Lower lobe of right lung (tissue), 2 donors: ENCODE measurements around the gene ZFYVE28. TPM values are rescaled to one million over a fixed set of nuclear protein-coding genes. Genes with fewer than 3 reads are reported as not detected.
"Not testable (repeated sequence)": the region's sequence is repeated elsewhere in the genome, so short reads cannot be mapped to it uniquely, and the experiment has no call there.

Source experiments
- ATAC-seq, 2 donors: fragments of 200-7000 bp; cut with Tn5 transposase; one replicate each; pipeline ENCODE4 v1.9.1; 2020 to 2022; ENCODE audit warnings: mild to moderate bottlenecking in 2 of 2, moderate library complexity in 2 of 2
- DNase-seq: peaks from one replicate; pipeline ENCODE4 v3.0.0-alpha.2; 2020
- H3K27ac ChIP-seq: fragments of 200-600 bp; one replicate; pipeline ENCODE4 v1.8.0; 2022
- H3K27me3 ChIP-seq: fragments of 200-600 bp; one replicate; pipeline ENCODE4 v1.8.0; 2022; ENCODE audit warnings: low read depth
- H3K36me3 ChIP-seq: fragments of 200-600 bp; one replicate; pipeline ENCODE4 v1.8.0; 2022; ENCODE audit warnings: mild to moderate bottlenecking
- H3K4me1 ChIP-seq: fragments of 200-600 bp; one replicate; pipeline ENCODE4 v1.8.0; 2022
- H3K4me3 ChIP-seq: fragments of 200-600 bp; one replicate; pipeline ENCODE4 v1.8.0; 2022; ENCODE audit warnings: mild to moderate bottlenecking
- H3K9me3 ChIP-seq: fragments of 200-600 bp; one replicate; pipeline ENCODE4 v1.8.0; 2022
- intact Hi-C: fragments of 100-400 bp; cut with DNase I; formaldehyde crosslinking; loops from one replicate; pipeline ENCODE4 v1.11.0; 2022
- total RNA-seq: library from RNA; stranded (reverse); fragmentation: NEBNext Ultra II Directional; extraction: Animal tissue kit (Norgen Biotek cat#: 25700); gene quantifications from one replicate; pipeline ENCODE4 v1.2.1, GENCODE V29; 2021
- TF ChIP-seq, protein P1 (sequence below): fragments of 200-600 bp; IDR thresholded peaks from one replicate; pipeline ENCODE4 v1.8.0; 2022; ENCODE audit warnings: antibody characterized with exemption, mild to moderate bottlenecking
- donor health status: DM: no; HTN: yes; CAD: no; lungs with severe emphysema.

ZFYVE28 gene
- total RNA-seq, 1 donor from 2014 or later = 12.9 TPM

DNA sequence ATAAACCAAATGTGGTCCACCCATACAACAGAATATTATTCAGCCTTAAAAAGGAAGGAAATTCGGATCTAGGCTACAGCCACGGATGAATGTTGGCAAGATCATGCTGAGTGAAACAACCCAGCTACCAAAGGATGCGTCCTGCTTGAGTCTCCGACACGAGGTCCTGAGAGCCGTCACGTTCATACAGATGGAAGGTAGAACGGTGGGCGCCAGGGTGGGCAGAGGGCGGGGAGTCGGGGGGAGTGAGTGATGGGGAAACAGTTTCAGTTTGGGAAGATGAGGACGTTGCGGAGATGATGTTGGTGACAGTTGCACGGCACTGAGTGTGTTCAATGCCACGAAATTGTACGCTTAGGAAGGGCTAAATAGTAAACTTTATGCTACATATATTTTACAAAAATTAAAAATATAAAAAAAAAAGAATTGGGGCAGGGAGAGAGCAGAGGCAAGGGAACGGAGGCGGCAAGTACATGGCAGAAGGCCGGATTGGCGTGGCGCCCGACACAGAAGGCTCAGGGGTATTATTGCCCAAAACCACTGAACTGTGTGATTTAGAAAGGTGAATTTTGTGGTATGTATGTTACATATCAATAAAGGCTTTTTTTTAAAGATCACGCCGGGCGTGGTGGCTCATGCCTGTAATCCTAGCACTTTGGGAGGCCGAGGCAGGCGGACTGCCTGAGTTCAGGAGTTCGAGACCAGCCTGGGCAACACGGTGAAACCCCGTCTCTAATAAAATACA is 141.7 kb downstream of the ZFYVE28 start:
- intact Hi-C loops = no loop called here
- Histone ChIP-seq H3K4me1 (no peaks in the 10 kb centered on the region), H3K4me3 (no peak overlapping the region), H3K27me3 (no peaks in the 10 kb centered on the region), H3K36me3 (no peaks in the 10 kb centered on the region), H3K27ac (no peak overlapping the region), H3K9me3 (no peaks in the 10 kb centered on the region)
- no peak for ATAC-seq
- DNase-seq = peak; percentile 27
- TF ChIP-seq, protein P1, sequence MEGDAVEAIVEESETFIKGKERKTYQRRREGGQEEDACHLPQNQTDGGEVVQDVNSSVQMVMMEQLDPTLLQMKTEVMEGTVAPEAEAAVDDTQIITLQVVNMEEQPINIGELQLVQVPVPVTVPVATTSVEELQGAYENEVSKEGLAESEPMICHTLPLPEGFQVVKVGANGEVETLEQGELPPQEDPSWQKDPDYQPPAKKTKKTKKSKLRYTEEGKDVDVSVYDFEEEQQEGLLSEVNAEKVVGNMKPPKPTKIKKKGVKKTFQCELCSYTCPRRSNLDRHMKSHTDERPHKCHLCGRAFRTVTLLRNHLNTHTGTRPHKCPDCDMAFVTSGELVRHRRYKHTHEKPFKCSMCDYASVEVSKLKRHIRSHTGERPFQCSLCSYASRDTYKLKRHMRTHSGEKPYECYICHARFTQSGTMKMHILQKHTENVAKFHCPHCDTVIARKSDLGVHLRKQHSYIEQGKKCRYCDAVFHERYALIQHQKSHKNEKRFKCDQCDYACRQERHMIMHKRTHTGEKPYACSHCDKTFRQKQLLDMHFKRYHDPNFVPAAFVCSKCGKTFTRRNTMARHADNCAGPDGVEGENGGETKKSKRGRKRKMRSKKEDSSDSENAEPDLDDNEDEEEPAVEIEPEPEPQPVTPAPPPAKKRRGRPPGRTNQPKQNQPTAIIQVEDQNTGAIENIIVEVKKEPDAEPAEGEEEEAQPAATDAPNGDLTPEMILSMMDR = no peak

DNA sequence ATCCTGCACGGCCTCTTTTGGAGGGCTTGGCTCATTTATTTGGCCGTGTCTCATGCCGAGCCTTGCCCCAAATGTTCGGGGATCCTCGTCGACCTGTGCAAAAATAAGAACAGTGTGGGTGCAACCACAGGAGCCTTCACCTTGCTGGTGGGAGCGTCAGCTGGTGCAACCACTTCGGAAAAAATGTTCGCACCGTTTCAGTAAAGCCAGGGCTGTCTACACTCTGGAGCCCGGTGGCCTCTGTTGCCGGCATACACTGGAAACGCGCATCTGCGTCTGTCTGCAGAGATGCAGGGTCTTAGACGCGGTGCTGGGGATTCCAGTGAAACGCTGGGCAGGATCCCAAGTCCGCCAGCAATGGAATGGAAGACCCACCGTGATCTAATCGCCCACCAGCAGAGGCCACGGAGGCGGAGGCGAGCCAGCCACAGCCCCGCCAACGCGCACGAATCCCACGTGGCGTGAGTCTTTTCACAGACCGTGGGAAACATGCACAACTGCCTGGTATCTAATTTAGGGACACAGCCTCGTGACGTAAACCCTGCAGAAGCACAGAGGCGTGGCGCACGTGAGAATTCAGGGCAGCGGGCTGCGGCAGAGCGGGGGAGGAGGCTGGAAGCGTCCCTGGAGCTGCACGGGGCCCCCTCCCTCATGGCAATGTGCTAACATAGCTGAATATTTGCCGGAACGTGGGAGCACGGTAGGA is 142.7 kb downstream of the ZFYVE28 start:
- H3K27me3 ChIP-seq = no peaks in the 10 kb centered on the region
- intact Hi-C loops = no loop called here
- no peaks in the 10 kb centered on the region for H3K36me3 ChIP-seq
- H3K9me3 ChIP-seq = no peaks in the 10 kb centered on the region
- TF ChIP-seq, protein P1 = no peak
- DNase-seq (peak; percentile 37), ATAC-seq (no peak)
- H3K4me1 ChIP-seq = no peaks in the 10 kb centered on the region
- H3K4me3 ChIP-seq = no peak overlapping the region
- no peak overlapping the region for H3K27ac ChIP-seq

DNA sequence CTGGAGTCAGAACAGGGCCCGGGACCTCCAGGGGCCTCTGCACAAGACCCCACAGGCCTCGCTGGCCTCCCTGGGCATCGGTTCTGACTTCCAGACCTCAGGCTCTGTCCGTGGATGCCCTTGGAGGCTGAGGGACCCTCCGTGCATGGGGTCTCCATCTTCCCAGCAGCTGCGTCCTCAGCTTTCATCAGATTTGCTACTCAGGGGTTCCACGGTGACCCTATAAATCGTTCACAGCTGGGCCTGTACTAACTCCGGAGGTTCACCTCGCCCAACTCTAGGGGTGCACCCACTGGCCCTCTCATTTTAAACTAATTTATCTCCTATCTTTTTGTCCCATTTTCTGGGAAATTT is 143.4 kb downstream of the ZFYVE28 start:
- ATAC-seq, H3K36me3 ChIP-seq, H3K4me3 ChIP-seq, H3K27me3 ChIP-seq, DNase-seq, intact Hi-C loops, H3K27ac ChIP-seq, H3K4me1 ChIP-seq, H3K9me3 ChIP-seq: not testable (repeated sequence)

DNA sequence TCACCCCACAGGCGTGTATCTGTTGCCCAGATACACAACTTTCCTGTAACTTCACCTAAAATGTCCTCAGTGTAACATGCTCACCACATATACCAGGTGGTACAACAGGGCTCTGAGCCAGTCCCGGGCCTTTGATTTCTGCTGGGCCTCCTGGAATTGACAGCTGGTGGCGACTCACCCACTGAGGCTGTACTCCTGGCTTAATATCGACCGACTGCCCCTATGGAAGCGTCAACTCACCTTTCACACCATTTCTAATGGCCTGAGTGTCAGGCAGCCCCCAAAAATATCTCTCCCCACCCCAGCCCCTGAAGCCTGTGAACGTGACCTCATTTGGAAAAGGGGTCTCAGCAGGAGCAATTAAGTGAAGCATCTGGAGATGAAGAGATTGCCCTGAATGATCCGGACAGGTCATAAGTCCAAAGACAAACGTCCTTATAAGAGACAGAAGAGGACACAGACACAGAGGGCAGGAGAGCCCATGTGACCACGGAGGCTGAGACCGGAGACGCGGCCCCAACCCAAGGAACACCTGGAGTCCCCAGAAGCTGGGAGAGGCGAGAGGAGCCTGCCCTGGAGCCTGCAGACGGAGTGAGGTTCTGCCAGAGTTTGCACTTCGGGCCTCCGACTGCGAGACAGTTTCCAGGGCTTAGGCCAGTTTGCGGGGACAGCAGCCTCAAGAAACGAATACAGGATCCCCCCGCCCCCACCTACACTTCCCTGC is 144.0 kb downstream of the ZFYVE28 start:
- no peak overlapping the region for H3K27ac ChIP-seq
- no peaks in the 10 kb centered on the region for H3K36me3 ChIP-seq
- H3K9me3 ChIP-seq = no peaks in the 10 kb centered on the region
- H3K4me1 ChIP-seq = no peaks in the 10 kb centered on the region
- no peaks in the 10 kb centered on the region for H3K27me3 ChIP-seq
- ATAC-seq = no peak
- intact Hi-C loops = no loop called here
- TF ChIP-seq, protein P1 = no peak
- peak; percentile 35 for DNase-seq
- H3K4me3 ChIP-seq = no peak overlapping the region

DNA sequence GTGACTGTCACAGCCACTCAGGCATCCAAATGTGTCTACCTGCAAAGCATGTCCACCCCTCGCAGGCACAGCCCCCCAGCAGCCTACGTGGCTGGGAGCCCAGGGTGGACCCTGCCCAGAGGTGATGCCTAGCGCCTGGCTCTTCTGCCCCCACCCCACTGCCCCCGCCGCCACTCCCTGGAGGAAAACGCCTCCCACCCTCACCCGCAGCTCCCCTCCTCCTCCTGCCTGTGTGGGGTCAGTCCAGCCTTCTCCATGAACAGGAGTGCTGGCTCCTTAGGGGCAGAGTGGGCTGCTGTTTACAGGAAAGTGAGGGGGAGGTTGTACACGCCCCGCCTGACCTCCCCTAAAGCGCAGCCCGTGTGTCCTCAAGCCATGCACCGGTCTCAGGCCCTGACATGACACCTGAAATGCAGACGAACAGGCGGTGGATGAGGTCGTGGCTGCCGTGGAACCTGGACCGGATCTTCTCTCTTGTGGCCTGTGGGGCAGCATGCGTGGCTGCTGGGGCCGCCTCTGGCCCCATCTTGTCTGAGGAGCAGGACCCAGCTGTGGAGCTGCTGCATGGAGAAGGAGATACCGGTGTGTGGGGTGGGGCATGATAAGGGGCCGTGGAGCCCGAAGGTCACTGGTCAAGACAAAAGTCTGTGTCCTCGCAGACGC is 144.7 kb downstream of the ZFYVE28 start:
- Histone ChIP-seq H3K9me3 (no peaks in the 10 kb centered on the region), H3K27ac (no peak overlapping the region), H3K4me3 (no peak overlapping the region), H3K4me1 (no peaks in the 10 kb centered on the region), H3K27me3 (no peaks in the 10 kb centered on the region), H3K36me3 (no peaks in the 10 kb centered on the region)
- TF ChIP-seq, protein P1 = no peak
- ATAC-seq = no peak
- intact Hi-C loops = no loop called here
- DNase-seq = no peak
